ENCODE measurements around the gene FLNC.

DNA sequence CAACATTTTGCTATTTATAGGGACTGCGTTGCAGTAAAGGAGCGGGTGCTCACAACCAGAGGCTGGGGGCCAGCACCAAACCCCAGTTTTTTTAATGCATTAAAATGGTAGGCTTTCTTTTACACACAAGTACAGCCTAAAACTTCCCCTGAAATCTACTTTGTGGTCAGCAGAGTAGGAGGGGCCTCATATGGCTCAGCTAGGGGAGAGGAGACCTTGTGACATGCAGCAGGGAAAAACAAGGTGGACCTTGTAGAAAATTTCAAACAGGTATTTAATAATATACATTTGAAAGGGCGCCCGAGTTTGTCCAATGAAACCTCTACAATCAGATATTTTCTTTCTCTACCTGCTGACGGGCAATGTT, 37.0 kb upstream of the FLNC start:
- TF ChIP-seq CTCF (IDR thresholded peaks at IDR 0.05) (no peak), POLR2A (IDR thresholded peaks at IDR 0.05) (no peak)

Data from uterus (tissue), 2 donors.